OCI-M1 (cell line): ENCODE results near the gene NRG2.

Experiments
- DNase-seq: peaks from one replicate; lab custom pipeline; 2025; lab: John Stamatoyannopoulos, UW

Gene NRG2

DNA sequence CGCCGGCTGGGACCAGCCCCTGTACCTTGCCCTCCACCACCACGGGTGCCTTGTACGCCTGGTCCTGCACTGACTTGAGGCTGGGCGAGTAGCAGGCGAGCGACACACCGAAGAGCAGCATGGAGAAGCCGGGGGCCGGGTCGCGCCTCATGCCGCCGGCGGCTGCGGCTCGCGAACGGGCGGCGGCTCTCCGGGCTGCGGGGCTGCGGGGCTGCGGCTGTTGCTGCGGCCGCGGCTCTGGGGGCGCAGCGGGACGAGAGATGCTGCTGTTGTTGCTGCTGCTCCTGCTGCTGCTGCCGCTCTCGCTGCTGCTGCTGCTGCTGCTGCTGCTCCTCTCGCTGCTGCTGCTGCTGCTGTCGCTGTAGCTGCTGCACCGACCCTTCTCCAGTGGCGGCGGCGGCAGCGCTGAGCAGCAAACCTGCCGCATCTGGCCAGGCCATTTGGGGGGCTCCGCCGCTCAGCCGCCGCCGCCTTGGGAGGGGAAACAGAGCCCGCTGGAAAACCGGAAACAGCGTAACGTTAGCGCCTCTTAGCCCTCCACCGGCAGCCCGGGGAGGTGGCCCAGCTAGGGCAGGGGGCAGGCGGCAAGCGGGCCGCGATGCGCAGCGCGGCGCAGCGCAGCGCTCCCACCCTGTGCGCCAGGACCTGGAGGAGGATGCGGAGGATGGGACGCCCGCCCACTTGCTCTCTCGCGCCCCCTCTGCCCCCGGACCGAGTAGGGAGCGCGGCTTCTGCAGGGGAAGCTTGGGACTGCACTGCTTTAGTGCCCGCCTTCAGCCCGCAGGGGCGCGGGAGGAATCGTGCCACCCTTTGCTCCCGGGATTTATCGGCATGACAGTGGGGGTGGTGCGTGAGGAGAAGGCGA is at the start of gene NRG2:
NRG2 (minus strand) TSS at position 657 of the 865 bp plus-strand sequence.
- no peak for DNase-seq

- DNase-seq = no peak
Observed at GRCh38 chr5:140090251-140090650, 47.2 kb upstream of the NRG2 start.

DNA sequence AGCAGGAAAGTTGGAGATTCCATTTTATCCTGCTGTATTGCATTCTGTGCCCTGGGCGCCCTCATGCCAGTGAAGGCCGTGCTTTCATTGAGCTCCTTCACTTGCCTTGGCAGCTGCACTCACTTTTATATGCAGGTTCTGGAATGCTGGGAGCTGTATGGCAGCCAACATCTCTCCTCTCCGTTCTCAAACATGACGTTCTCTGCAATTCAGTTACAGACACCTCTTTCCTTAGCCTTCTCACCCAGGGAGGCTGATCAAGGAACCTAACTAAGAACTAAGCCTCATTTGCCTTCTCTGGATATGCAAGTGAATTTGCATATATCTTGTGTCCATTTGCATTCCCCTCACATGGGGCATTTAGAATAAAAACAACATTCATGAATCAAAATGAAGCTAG is 41.4 kb upstream of the NRG2 start:
- no peak for DNase-seq

GRCh38 chr5:140083650-140084049 is 40.6 kb upstream of the NRG2 start:
- DNase-seq = no peak

DNA sequence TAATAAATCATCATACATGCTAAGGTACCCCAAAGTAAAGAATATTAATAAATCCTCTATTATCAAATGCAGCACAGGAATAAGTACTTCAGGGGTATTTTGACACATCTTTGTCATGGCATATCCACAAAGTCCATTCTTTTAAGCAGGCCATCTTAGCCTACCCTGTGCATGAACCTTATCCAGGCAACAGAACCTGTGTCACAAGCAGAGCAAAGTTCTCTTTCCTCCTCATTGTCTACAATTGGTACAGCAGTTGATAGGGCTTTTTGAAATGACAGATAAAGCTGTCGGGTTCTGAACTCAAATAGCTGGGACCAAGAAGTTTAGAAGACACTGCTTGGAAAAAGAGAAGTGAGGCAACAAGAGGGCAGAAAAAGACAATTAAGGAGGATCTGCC is 40.0 kb upstream of the NRG2 start:
- no peak for DNase-seq

DNA sequence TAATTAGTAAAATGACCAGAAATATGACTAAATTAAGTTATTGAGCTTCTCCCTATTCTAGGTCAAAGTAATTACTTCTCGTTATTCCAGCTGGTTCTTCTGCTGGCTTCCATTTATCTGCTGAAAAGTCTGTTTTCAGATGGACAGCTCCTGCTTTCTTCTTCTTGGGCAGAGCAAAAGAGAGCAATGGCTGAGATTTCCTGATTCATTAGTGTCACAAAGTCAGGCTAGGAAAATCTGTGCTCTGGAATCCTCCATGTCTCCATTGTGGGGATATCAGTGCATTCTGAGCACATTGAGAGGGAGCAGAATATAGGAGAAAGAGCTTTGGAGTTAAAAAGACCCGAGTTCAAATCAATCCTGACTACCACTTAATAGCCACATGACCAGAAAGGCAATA is 33.7 kb upstream of the NRG2 start:
- no peak for DNase-seq

DNA sequence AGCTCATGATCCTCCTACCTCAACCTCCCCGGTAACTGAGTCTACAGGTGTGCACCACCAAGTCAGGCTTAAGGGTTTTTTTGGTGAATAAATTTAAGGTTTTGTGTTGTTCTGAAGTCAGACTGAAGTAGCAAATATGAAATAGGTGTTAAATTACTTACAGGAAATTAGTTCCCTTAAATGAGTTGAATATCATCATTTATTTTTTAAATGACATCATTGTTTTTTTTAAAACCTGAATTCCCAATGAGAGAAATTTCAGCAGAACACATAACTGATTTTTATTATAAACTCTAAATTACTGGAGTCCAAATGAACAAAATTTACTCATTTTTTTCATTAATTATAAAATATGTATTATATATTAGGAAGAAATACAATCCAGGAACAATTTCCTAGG is 33.0 kb upstream of the NRG2 start:
- no peak for DNase-seq

- DNase-seq = peak; percentile 36
Observed at GRCh38 chr5:140075371-140075770, 32.3 kb upstream of the NRG2 start.

DNA sequence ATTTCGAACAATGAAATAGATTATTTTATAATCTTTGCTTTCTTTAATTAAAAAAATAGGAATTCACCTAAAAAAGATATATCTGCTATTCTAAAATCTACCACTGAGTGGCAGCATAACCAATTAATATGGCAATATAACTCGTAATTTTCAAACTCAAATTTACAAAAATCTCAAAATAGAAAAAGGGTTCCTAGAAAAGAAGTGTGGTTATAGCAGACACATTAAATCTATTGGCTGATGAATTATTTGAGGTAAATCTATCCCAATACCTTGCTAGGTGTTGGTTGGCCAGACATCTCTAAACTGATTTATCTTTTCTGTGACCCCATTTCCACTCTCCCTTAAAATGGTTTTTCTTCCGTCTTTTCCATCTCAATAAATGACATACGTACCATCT is 30.2 kb upstream of the NRG2 start:
- peak; percentile 48 for DNase-seq

GRCh38 chr5:140072812-140073211 is 29.7 kb upstream of the NRG2 start:
- DNase-seq = no peak

DNA sequence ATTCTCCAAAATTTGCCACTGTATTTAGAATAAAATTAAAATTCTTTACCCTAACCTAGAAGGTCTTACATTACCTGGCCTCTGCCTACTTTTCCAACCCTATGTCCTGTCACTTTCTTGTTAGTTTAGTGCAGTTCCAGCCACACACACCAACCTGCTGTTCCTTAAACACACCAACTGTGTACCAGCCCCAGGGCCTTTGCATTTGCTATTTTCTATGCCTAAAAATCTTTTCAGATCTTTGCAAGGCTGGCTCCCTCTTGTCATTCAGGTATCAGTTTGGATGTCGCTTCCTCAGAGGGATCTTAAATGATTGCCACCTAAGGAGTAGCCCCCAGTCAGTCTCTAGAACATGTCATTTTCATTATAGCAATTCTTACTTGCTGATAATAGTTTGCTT is 17.7 kb upstream of the NRG2 start:
- DNase-seq = no peak

DNA sequence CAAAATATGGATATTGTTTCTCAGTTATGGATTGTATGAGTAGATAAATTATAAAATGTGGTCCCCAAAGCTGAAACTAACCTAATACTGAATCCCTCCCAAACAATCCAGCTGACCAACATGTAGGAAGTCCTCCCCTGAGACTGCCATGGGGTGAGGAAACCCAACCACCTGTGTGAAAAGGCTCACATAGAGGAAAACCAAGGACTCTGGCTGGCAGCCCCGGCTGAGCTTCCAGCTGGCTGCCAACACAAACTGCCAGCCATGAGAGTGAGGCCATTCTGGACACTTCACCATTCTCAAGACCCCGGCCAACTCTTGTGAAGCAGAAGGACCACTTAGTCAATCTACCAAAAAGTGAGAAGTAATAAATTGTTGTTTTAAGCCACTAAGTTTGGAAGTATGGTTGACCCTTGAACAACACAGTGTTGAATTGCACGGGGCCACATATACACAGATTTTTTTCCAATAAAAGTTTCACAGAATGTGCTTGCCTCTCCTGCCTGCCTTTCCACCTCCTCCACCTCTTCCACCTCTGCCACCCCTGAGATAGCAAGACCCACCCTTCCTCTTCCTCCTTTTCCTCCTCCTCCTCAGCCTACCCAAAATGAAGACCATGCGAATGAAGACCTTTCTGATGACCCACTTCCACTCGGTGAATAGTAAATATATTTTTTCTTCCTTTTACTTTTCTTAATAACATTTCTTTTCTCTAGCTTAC is 15.3 kb upstream of the NRG2 start:
- DNase-seq = no peak

DNA sequence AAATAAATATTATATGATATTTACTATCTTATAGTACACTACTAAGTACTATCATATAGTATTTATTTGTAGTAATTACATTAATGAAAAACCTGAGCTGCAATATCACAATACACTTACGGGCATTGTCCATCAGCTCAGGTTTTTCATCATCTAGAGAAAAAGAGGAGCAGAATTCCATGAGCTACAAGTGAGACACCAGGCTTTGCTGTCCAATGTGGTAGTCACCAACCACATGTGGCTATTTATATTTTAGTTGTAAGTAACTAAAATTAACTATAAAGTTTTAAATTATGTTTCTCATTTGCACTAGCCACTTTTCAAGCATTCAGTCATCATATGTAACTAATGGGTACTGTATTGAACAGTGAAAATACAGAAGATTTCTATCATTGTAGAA is 13.8 kb upstream of the NRG2 start:
- no peak for DNase-seq

- no peak for DNase-seq
Observed at GRCh38 chr5:140055152-140055551, 12.1 kb upstream of the NRG2 start.

- no peak for DNase-seq
Observed at GRCh38 chr5:140054086-140054689, 11.1 kb upstream of the NRG2 start.

DNA sequence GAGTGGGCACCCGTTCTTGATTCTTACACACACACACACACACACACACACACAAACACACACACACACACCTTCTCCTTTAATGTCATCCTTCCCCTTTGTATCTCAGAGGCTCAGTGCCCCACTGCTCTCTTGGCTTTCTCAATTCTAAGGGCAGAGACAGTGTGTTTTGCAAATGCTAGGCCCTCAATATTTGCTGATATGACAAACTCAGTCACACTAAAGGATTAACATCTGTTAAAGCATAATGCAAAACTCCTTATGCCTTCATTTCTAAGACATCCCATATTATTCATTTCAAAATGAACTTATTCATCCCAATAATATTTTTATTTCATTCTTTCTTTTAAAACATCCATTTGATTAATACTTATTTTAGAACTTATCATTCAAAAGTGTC is 8.9 kb upstream of the NRG2 start:
- DNase-seq = no peak

DNA sequence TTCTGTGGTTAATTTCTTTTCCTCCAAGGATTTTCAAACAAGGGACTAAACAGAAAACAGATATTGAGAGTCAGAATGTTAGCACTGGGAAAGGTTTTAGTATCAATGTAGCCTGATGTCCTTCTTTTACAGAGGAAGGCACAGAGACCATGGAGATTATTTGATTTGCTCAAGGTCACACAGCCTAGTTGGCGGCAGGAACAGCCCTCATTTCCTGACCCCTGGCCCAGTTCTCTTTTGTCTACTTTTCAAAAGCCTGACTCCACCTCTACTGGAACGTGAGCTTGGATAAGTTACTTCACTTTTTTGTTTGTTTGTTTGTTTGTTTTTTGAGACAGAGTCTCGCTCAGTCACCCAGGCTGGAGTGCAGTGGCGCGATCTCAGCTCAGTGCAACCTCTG is 6.6 kb upstream of the NRG2 start:
- DNase-seq = no peak

- no peak for DNase-seq
Observed at GRCh38 chr5:140049205-140049604, 6.1 kb upstream of the NRG2 start.

DNA sequence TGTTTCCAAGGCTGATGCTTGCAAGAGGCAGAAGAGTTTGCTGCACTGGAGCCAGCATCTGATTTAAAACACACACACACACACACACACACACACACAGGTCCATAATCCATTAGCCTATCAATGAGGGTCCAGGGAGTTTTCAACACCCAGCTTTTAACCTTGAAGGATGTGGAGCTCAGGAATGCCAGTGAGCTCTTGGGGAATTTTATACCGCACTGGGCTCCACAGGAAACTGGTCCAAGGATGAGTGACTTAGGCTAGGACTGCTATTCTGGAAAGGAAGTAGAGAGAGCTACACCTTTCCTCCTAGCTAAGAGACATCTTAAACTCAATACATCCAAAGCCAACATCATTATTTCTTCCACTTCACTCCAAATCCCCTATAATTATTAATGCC is 942 bp upstream of the NRG2 start:
- no peak for DNase-seq

GRCh38 chr5:140043508-140043872 is 391 bp upstream of the NRG2 start:
- DNase-seq = no peak

DNA sequence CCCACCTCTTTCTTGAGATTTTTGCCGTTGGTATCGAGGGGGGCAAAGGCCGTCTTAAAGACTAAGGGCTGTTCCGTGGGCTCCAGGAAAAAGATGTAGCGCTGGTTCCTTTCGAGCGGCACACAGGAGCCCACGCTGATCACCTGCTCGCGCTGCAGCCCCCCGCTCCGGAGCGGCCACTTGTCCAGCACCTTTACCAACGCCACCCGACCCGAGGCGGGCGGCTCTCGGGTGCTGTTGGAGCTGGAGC is 781 bp downstream of the NRG2 start:
- no peak for DNase-seq

DNA sequence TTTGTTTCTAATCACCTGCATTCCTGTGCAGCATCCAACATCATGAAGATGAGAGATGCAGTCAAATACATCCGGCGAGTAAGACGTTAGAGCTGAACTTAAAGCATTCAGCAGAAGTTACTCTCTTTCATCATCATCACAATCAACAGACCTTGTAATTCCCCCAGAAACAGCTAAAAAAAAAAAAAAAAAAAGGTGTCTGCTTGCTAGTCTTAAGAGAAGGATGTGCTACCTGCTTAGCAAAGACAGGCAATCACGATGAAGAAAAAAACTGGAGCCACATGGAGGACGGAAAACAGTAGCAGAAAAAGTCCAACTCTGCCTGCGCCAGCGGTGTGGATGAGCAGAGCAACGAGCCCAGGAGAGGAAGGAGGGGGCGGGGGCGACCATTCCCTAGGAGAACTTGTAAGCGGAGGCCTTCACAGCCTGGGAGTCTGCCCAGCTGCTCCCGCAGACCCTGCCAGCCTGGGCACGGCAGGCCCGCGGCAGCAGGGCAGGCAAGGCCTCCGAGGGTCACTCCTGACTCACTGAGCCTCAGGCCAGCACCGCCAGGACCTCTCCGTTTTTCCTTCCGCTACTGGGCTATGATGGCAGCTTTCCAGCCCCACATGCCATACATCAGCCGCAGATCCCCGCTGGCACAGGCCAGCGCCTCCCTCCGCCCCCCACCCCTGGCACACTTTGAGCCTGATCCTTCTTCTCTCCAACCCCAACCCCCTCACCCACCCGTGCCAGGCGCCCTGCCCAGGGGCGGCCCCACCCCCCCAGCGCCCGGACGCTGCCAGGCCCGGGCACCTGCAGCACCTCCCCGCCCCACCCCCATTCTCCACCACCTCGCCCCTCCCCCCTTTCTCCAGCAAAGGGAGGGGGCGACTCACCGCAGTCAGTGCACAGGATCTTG is 1.4 kb downstream of the NRG2 start:
- no peak for DNase-seq

DNA sequence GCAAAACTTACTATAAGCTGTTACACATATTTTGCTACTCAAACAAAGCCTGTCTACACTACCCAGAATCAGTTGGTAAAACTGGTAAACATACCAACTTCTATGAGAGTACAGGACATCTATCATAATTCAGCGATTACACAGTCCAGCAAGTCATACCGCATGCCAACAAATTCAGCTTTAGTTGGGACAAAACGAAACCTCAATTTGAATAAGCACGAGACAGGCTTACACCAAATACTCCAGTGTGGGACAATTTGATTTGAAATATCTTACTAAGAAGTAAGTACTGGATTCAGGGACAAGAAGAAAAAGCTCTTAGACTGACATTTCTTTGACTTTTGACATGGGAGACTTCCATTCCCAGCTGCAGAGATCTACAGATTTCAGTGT is 2.0 kb downstream of the NRG2 start:
- no peak for DNase-seq
